Pancreas (tissue), 10 donors: ENCODE data around the gene MSLN. TPM values are rescaled to one million over a fixed set of nuclear protein-coding genes. Genes with fewer than 3 reads are reported as not detected.
"Not testable (repeated sequence)": the region's sequence is repeated elsewhere in the genome, so short reads cannot be mapped to it uniquely, and the experiment has no call there.

ENCODE experiments used
- ATAC-seq, 4 donors: fragments of 200-7000 bp; cut with Tn5 transposase; one replicate each; pipeline versions ENCODE4 v1.8.0 to v1.9.1; 2020; ENCODE audit warnings: mild to moderate bottlenecking in 4 of 4, moderate library complexity in 4 of 4
- DNase-seq, 6 donors: peaks; one replicate each; pipeline ENCODE4 v3.0.0-alpha.2; 2020
- FAIRE-seq: peaks from 2 replicates; lab custom pipeline; 2012; peaks lifted over from hg19 to GRCh38; lab: Jason Lieb, UNC
- H3K27ac ChIP-seq, 4 donors: fragments of 200-600 bp; sonication (generic); 1 replicate in 3 of 4; 2 replicates in 1 of 4; pipeline versions ENCODE4 v1.5.0 to v1.8.0; 2020
- H3K27me3 ChIP-seq, 4 donors: fragments of 200-600 bp; one replicate each; pipeline ENCODE4 v1.8.0; 2021
- H3K36me3 ChIP-seq, 3 donors: fragments of 200-600 bp; sonication (generic) in 1 of 3; one replicate each; pipeline versions ENCODE4 v1.5.0 to v1.8.0; 2020 to 2021
- H3K4me1 ChIP-seq, 3 donors: fragments of 200-600 bp; one replicate each; pipeline ENCODE4 v1.8.0; 2021
- H3K4me3 ChIP-seq, 4 donors: fragments of 200-600 bp; sonication (generic) in 2 of 4; one replicate each; pipeline versions ENCODE4 v1.5.0 to v1.8.0; 2020 to 2021
- H3K9me3 ChIP-seq, 4 donors: fragments of 200-600 bp; one replicate each; pipeline ENCODE4 v1.8.0; 2021
- WGBS, 2 donors: extraction: QIAGEN DNeasy Blood & Tissue Kit; methylation state at CpG; one replicate each; pipeline ENCODE4 v1.1.7; 2013; 5-methylcytosine and 5-hydroxymethylcytosine counted together
- intact Hi-C, 3 donors: fragments of 100-400 bp; cut with DNase I; formaldehyde crosslinking; loops; one replicate each; pipeline versions ENCODE4 v1.11.1 to v1.14.2; 2022
- polyA plus RNA-seq, 2 donors: library from polyadenylated mRNA; stranded (reverse); fragments of 200-250 nt; gene quantifications; one replicate each; pipeline ENCODE4 v1.2.3, GENCODE V29; 2013
- total RNA-seq, 6 donors: library from RNA; stranded (reverse); fragmentation: NEBNext Ultra II Directional in 4 of 6; extraction: Animal tissue kit (Norgen Biotek cat#: 25700) in 4 of 6; gene quantifications; one replicate each; pipeline versions ENCODE4 v1.2.1 to v1.2.4, GENCODE V29; 2021 to 2023
- TF ChIP-seq, protein P1 (sequence below), 4 donors: fragments of 200-600 bp; sonication (generic) in 3 of 4; IDR thresholded peaks; one replicate each; pipeline versions ENCODE4 v1.5.0 to v1.8.0; 2021; ENCODE audit warnings: antibody characterized with exemption in 4 of 4
- donor health status: healthy with polysubstance abuse.
- donor health status: DM: no; HTN: no; CAD: no; lungs with moderate emphysema.
- donor health status: DM: no; HTN: no; CAD: no.
- donor health status: control.
- donor health status: control.
- donor health status: Bipolar disorder and iron deficiency.
- donor health status: DM: yes; HTN: yes; CAD: no.
- donor health status: DM: no; HTN: no; CAD: no.
- donor health status: DM: no; HTN: no; CAD: no.
- donor health status: DM: yes; HTN: yes; CAD: no.

Gene MSLN
- total and polyA plus RNA-seq, 8 donors, result 0.35 to 4.6 (median 0.96) TPM; not detected in 1

- WGBS, 2 donors, result 0 to 1% methylated on average over 19 to 22 of the region's 22 CpGs
- H3K9me3 ChIP-seq, result no peaks in the 10 kb centered on the region
Observed at GRCh38 chr16:740459-740763, 20.1 kb upstream of the MSLN start.

DNA sequence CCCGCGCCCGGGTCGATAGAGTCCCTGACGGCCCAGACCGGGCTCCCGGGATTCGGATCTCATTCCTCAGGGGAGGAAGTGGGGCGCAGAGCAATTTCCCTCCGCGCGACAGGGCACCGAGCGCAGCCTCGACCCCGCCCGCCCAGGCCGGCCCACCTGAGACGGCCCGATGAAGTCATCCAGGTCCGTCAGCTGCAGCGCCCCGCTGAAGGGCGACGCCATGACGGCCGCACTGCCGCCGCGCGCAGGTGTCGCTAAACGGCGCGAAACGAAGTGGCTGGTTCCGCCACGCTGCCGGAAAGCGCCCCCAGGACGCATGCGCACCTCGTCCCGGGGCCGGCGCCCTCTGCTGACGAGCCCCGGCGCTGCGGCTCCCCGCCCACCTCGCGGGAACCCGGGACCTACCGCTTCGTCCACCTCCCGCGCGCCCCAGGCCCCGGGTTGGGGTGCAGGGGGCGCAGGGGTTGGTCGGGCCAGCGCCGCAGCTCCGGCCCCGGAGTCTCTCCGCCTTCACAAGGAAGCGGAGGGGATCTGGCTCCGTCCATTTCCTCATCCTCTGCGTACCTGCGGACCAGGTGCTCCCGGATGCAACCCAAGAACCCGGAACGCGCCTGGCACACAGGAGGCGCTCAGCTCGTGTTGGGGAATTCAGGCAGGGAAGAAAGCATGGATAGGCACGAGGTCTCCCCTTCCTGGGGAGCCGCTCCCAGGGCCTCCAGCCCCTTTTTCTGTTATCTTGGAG lies 19.6 kb upstream of the MSLN start, which contains the start of gene CIAO3:
Gene CIAO3, minus strand, starts transcription at position 234 of the 742 bp plus-strand sequence. Its CDS starts 12 bp downstream, at position 222.
- no peaks in the 10 kb centered on the region for H3K9me3 ChIP-seq
- DNase-seq, result peak; percentile 81 to 99 (median 93)
- TF ChIP-seq, protein P1, sequence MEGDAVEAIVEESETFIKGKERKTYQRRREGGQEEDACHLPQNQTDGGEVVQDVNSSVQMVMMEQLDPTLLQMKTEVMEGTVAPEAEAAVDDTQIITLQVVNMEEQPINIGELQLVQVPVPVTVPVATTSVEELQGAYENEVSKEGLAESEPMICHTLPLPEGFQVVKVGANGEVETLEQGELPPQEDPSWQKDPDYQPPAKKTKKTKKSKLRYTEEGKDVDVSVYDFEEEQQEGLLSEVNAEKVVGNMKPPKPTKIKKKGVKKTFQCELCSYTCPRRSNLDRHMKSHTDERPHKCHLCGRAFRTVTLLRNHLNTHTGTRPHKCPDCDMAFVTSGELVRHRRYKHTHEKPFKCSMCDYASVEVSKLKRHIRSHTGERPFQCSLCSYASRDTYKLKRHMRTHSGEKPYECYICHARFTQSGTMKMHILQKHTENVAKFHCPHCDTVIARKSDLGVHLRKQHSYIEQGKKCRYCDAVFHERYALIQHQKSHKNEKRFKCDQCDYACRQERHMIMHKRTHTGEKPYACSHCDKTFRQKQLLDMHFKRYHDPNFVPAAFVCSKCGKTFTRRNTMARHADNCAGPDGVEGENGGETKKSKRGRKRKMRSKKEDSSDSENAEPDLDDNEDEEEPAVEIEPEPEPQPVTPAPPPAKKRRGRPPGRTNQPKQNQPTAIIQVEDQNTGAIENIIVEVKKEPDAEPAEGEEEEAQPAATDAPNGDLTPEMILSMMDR (IDR thresholded peaks at IDR 0.05), result peak; percentile 87 to 95 (median 92)
- H3K27me3 ChIP-seq, result no peaks in the 10 kb centered on the region
- H3K4me3 ChIP-seq, result peak within 1 kb of the TSS; percentile 88 to 97 (median 96)
- FAIRE-seq, result no peak
- ATAC-seq, result peak; percentile 95 to 96 (median 96)
- peak within 1 kb of the TSS; percentile 47 to 72 (median 58) for H3K27ac ChIP-seq
- intact Hi-C loops, result no loop called here
- H3K36me3 ChIP-seq, result peaks cover 0 to 15% (median 0%) of the 10 kb centered on the region in 3 donors
- WGBS, 2 donors, result 1% methylated on average over 57 to 79 of the region's 79 CpGs
- H3K4me1 ChIP-seq, result peaks cover 5 to 7% (median 7%) of the 10 kb centered on the region in 3 donors

More at GRCh38 chr16:740459-740763, 20.1 kb upstream of the MSLN start:
- intact Hi-C loops, result no loop called here
- peaks cover 0 to 20% (median 0%) of the 10 kb centered on the region in 3 donors for H3K36me3 ChIP-seq
- H3K27me3 ChIP-seq, result no peaks in the 10 kb centered on the region
- peak in 1 of 6 donors; percentile 83 for DNase-seq
- FAIRE-seq, result no peak
- peak overlapping the region in 2 of 4 donors; percentile 47 to 72 for H3K27ac ChIP-seq
- peaks cover 5 to 7% (median 7%) of the 10 kb centered on the region in 3 donors for H3K4me1 ChIP-seq
- peak; percentile 2 to 25 (median 19) for ATAC-seq
- TF ChIP-seq, protein P1 (IDR thresholded peaks at IDR 0.05), result no peak
- peak overlapping the region; percentile 88 to 97 (median 96) for H3K4me3 ChIP-seq

GRCh38 chr16:741986-742629 lies 18.4 kb upstream of the MSLN start:
- Histone ChIP-seq H3K4me1 (peaks cover 5 to 7% (median 7%) of the 10 kb centered on the region in 3 donors), H3K9me3 (no peaks in the 10 kb centered on the region), H3K27ac (no peak overlapping the region), H3K36me3 (peaks cover 0 to 8% (median 0%) of the 10 kb centered on the region in 3 donors), H3K4me3 (no peak overlapping the region), H3K27me3 (no peaks in the 10 kb centered on the region)
- DNase-seq (no peak), ATAC-seq (no peak), FAIRE-seq (no peak)
- intact Hi-C loops, result no loop called here
- TF ChIP-seq, protein P1 (IDR thresholded peaks at IDR 0.05), result no peak
- WGBS, 2 donors, result 74 to 83% methylated on average over 15 of the region's 15 CpGs

- H3K27me3 ChIP-seq, ATAC-seq, FAIRE-seq, H3K27ac ChIP-seq, H3K4me3 ChIP-seq, H3K4me1 ChIP-seq, DNase-seq, H3K36me3 ChIP-seq, H3K9me3 ChIP-seq, intact Hi-C loops: not testable (repeated sequence)
- WGBS, 2 donors, result 68 to 74% methylated on average over 14 of the region's 14 CpGs
Observed at GRCh38 chr16:742894-743293, 17.6 kb upstream of the MSLN start.

DNA sequence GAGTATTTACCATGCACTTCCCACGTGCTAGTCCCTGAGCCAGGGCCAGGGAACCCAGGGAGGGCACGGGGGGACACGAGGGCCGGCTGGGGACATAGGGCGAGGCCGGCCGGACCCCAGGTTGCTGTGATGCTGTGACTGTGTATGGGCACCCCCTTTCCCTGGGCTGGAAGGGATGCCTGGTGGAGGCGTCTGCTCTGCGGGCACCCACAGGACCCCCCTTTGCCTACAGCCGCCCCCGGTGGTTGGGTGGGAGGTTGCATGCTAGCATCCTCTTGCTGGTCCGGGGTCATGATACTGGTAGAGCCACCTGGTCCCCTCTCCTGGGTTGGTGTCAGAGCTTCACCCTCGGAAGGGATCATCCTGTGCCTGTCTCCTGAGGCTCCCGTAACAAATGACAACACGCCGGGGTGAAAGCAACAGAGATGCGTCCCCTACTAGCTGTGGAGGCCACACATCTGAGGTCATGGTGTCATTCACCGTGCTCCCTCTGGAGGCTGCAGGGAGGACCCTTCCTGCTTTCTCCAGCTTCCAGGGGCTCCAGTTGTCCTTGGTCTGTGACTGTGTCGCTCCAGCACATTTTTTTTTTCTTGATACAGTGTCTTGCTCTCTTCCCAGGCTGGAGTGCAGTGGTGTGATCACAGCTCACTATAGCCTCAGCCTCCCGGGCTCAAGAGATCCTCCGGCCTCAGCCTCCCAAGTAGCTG lies 16.6 kb upstream of the MSLN start:
- 60 to 77% methylated on average over 21 of the region's 21 CpGs for WGBS, 2 donors
- intact Hi-C loops, result no loop called here
- DNase-seq (peak in 1 of 6 donors; percentile 64), FAIRE-seq (no peak), ATAC-seq (no peak)
- TF ChIP-seq, protein P1 (IDR thresholded peaks at IDR 0.05), result no peak
- Histone ChIP-seq H3K4me1 (peaks cover 5 to 7% (median 7%) of the 10 kb centered on the region in 3 donors), H3K36me3 (no peaks in the 10 kb centered on the region), H3K27me3 (no peaks in the 10 kb centered on the region), H3K4me3 (no peak overlapping the region), H3K9me3 (no peaks in the 10 kb centered on the region), H3K27ac (no peak overlapping the region)
